ENCODE results near the gene MYO9B.
A peak's percentile ranks its signal among the peaks of the same experiment; 100 is the strongest.

MYO9B gene

GRCh38 chr19:17075035-17075863 lies at the start of gene MYO9B, which contains the start of gene HAUS8:
TSS of gene MYO9B (plus strand) at chr19:17075777. CDS start at chr19:17101718, 25,941 bp downstream.
TSS of gene HAUS8 (minus strand) at chr19:17075452. CDS start at chr19:17075422, 30 bp downstream.
- peak; percentile 97 for DNase-seq (ENCODE audit: low spot score)

GRCh38 chr19:17025991-17026658 lies 49.5 kb upstream of the MYO9B start:
- DNase-seq (ENCODE audit: low spot score): no peak

GRCh38 chr19:17026706-17027534 lies 48.7 kb upstream of the MYO9B start, which contains the start of gene CPAMD8:
TSS of gene CPAMD8 (minus strand) at chr19:17026810. CDS start at chr19:17026642, 168 bp downstream.
- DNase-seq (ENCODE audit: low spot score): no peak

- no peak for DNase-seq (ENCODE audit: low spot score)
These were observed 48.0 kb upstream of the MYO9B start for GRCh38 chr19:17027535-17027975.

- no peak for DNase-seq (ENCODE audit: low spot score)
These were observed 43.8 kb upstream of the MYO9B start for GRCh38 chr19:17031741-17032140.

GRCh38 chr19:17035842-17036424 lies 39.6 kb upstream of the MYO9B start:
- no peak for DNase-seq (ENCODE audit: low spot score)

- DNase-seq (ENCODE audit: low spot score): no peak
These were observed 38.9 kb upstream of the MYO9B start for GRCh38 chr19:17036640-17037039.

- no peak for DNase-seq (ENCODE audit: low spot score)
These were observed 38.4 kb upstream of the MYO9B start for GRCh38 chr19:17037184-17037583.

GRCh38 chr19:17037966-17038500 lies 37.5 kb upstream of the MYO9B start:
- DNase-seq (ENCODE audit: low spot score): no peak

- no peak for DNase-seq (ENCODE audit: low spot score)
These were observed 33.6 kb upstream of the MYO9B start for GRCh38 chr19:17041976-17042375.

- DNase-seq (ENCODE audit: low spot score): no peak
These were observed 31.8 kb upstream of the MYO9B start for GRCh38 chr19:17043744-17044143.

- no peak for DNase-seq (ENCODE audit: low spot score)
These were observed 29.6 kb upstream of the MYO9B start for GRCh38 chr19:17045907-17046502.

- DNase-seq (ENCODE audit: low spot score): no peak
These were observed 26.6 kb upstream of the MYO9B start for GRCh38 chr19:17048885-17049453.

- DNase-seq (ENCODE audit: low spot score): peak; percentile 64
These were observed 25.8 kb upstream of the MYO9B start for GRCh38 chr19:17049711-17050280.

- peak; percentile 59 for DNase-seq (ENCODE audit: low spot score)
These were observed 23.1 kb upstream of the MYO9B start for GRCh38 chr19:17052439-17052838.

GRCh38 chr19:17054746-17055145 lies 20.8 kb upstream of the MYO9B start:
- no peak for DNase-seq (ENCODE audit: low spot score)

- DNase-seq (ENCODE audit: low spot score): no peak
These were observed 19.9 kb upstream of the MYO9B start for GRCh38 chr19:17055636-17056035.

- no peak for DNase-seq (ENCODE audit: low spot score)
These were observed 17.3 kb upstream of the MYO9B start for GRCh38 chr19:17058236-17058635.

- no peak for DNase-seq (ENCODE audit: low spot score)
These were observed 14.8 kb upstream of the MYO9B start for GRCh38 chr19:17060802-17061201.

- DNase-seq (ENCODE audit: low spot score): no peak
These were observed 14.4 kb upstream of the MYO9B start for GRCh38 chr19:17061205-17061604.
